NCI-H1417 treated with DMSO at 0.1 percent for 48 hours (cell line): Measurements from ENCODE around the gene CYP51A1.
"Not testable (repeated sequence)": the region's sequence is repeated elsewhere in the genome, so short reads cannot be mapped to it uniquely, and the experiment has no call there.

ENCODE experiments used
- DNase-seq: peaks from one replicate; lab custom pipeline; 2025; lab: John Stamatoyannopoulos, UW

The CYP51A1 gene

DNA sequence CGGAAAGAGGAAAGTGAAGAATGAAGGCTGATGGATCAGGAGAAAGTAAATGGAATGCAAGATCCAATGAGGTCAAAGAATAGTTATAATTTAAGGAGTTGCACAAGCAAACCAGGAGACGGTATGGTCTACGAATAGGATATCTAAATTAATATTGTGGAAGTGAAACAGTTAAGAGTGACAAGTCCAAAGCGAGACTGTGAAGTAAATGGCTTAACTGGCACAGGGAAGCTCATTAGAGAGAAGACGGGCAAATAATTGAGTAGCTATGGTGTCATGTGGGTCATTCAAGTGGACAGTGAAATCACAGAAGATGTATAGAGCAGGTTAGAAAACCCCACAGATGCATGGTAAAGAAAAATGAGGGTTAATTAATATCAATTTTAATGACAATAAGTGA, 3.2 kb downstream of the CYP51A1 start:
- DNase-seq = no peak

DNA sequence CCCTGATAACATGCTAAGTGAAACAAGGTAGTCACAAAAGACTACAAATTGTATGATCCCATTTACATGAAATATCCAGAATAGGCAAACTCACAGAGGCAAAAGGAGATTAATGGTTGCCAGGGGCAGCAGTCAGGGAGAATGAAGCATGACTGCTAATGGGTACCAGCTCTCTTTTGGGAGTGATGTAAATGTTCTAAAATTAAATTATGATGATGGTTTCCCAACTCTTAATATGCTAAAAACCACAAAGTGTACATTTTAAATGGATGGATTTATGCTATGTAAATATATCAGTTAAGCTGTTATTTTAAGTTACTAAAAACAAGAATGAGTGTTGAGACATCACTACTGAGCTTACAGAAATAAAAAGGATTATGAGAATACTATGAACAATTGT, 12.6 kb downstream of the CYP51A1 start:
- no peak for DNase-seq

DNA sequence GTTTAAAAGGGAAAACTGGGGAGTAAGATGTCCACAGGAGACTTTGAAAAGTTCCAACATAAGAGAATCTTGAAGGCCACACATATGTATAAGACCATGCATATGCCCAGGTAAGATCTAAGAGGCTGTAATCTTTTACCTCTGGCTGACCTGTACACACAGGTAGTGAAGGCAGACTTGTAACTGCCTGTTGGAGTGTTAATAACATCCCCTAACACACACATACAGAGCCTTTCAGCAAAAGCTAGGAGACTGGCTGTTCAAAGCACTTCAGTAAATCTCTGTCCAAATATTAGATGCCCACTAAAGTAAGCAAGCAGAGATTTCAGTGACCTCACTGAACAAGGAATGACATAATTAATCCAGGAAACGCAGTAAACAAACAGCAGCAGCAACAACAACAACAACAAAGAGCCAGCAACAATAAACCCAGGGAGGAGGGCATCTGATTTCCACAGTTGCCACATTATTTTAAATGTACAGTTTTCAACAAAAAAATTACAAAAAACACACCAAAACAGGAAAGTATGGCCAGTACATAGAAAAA, 15.0 kb downstream of the CYP51A1 start:
- DNase-seq = no peak

DNA sequence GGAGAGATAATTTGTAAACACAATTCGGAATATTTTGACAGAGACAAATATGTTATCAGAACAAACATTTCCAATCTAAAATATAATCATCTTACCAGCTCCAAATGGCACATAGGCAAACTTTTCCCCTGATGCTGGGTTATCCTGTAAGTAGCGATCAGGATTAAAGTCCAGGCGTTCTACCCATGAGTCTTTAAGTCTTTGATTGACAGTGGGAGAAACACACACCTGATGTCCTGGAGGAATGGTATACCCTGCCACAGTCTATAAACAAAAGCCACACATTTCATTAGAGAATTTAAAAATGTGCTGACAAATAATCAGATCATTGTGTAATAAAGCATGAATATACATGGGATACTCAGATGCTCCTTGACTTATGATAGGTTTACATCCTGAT, 17.3 kb downstream of the CYP51A1 start:
- DNase-seq = no peak

DNA sequence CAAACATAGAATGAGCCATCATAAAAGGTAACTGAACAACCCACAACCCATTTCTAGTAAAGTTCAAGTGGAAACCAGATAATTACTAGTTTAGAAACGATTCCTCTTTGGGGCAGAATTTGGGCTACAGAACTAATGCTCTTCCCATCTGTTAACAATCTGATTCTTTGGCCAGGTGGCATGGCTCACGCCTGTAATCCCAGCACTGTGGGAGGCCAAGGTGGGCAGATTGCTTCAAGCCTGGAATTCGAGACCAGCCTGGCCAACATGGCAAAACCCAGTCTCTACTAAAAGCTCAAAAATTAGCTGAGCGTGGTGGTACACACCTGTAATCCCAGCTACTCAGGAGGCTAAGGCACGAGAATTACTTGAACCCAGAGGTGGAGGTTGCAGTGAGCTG, 18.5 kb downstream of the CYP51A1 start:
- DNase-seq = no peak

DNA sequence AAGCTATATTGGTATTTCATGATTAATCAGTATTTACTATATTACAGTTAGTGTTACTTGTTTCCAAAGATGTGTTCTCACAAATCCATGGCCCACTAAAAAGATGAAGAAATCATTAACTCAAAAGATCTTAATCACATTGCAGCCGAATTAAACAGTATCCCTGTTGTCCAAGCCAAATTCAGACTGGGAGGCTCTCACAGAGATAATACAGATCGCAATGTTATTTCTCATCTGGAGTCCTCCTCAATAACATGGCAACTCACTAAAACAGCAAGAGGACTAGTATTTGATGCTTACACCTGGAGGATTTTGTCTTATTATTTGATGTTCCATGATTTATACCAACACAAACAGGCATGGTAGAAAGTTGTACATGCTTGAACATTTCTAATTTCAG, 23.4 kb downstream of the CYP51A1 start:
- no peak for DNase-seq

DNA sequence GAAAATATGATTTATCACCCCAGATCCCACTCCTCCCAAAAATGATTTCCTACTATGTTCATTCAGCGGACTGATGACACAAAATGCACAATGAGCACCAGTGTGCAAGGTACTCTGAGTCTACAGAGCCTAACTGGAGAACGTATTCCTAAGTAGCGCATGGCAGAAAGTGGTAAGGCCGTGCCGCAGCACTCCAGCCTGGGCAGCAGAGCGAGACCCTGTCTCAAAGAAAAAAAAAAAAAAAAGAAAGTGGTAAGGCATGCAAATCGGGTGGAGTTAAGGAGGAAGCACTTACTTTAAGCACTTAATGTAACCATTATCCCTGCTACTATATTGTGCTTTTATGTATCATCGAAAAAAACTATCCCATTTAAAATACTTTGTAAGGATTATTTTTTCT, 25.5 kb downstream of the CYP51A1 start:
- DNase-seq = no peak

DNA sequence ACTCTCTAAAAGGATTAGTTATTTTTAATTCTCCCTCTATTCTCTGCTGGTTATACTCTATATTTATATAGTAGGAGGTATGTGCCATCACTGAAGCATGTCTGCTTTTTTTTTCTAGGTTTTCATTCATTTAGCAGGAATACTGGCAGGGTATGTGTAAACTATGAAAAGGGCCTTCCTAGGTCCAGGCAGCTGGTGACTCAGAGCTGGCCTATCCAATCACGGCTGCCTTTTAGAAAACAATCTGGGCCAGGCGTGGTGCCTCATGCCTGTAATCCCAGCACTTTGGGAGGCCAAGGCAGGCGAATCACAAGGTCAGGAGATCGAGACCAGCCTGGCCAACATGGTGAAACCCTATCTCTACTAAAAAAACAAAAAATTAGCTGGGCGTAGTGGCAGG, 31.4 kb downstream of the CYP51A1 start:
- not testable (repeated sequence) for DNase-seq

DNA sequence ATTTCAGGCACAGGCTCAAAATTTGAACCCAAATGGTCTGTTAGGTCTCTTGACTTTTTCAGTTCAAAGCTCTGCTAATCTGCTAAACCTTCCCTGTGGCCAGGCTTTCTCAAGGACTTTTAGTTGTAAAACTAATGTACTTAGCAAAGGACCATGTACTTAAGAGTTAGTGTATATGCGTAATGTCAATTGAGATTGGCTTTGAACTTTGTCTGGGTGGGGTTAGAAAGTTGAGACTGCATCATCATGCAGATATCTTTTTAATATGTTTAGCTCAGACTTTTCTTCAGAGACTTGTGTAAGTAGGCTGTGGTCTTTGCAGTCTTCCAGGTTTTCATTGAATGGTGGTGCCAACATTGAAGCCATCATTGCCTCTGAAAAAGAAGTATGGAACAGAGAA, 33.7 kb downstream of the CYP51A1 start:
- no peak for DNase-seq

DNA sequence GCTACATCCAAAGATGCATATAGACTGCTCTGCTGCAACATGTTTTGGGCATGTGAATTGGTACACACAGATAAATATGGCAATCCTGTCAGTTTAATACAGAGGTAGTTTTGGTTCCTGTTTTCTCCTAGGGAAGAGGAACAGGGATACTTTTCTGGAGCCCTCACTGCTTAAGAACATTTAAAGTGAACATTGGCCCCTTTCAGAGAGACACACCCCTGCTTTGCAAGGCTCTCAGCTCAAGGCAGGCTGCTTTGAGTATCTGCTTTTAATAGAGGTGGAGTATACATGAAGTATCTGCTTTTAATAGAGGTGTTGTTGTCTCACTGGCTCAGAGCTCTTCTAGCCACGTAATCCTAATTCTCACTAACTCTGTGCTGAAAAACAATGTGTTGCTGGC, 38.9 kb downstream of the CYP51A1 start:
- no peak for DNase-seq

DNA sequence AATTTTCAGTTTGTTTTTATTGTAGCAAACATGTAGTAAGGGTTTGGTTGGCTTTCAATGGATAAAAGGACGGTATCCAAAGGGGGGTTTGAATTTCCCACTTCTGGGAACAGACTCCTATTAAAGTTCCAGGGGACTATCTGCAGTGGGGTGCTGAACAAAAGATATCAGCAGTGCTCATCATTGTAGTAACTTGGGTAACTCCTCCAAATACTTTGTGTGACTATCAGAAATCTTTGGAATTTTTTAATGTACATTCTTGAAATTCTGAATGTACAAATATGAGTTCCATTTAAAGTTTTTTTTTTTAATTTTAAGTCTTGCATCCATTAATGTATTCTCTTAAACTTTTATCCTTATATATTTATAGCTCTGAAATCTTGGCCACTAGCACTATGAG, 42.1 kb downstream of the CYP51A1 start:
- no peak for DNase-seq

DNA sequence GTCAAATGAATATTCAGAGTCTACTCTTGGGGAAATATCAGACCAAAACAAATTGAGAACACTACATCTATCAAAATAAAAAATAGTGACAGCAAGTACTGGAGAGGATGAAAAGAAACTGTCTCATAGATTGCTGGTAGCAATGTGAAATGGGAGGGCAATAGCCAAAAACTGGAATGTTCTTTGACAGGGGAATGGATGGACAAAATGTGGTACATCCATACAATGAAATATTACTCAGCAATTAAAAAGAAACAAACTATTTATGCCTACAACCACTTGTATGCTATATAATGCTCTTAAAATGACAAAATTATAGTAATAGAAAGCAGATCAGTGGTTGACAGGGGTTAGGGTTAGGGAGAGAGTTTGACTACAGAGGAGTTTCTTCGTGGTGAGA, 46.0 kb downstream of the CYP51A1 start:
- no peak for DNase-seq

DNA sequence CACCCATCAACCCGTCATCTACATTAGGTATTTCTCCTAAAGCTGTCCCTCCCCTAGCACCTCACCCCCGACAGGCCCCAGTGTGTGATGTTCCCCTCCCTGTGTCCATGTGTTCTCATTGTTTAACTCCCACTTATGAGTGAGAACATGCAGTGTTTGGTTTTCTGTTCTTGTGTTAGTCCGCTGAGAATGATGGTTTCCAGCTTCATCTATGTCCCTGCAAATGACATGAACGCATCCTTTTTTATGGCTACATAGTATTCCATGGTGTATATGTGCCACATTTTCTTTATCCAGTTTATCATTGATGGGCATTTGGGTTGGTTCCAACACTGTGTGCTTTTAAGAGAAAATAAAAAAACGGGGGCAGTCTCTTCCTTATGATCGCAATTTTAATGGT, 50.4 kb downstream of the CYP51A1 start:
- not testable (repeated sequence) for DNase-seq

DNA sequence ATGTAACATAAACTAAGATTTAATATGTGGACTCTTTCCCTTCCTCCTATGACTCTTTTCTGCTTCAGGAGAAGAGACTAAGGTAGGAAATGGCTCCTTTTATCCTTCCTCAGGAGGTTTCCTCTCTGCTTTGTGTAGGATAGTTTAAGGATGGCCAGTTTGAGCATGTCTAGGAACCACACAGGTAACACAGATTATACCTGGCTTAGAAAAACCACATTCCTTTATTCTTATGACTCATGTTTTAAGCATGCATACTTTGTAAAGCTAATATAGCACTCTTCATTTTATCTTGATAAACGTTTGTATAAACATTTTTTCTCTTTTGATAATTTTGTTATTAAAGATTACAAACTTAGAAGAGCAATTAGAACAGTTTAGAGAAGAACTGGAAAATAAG, 57.8 kb downstream of the CYP51A1 start:
- no peak for DNase-seq

DNA sequence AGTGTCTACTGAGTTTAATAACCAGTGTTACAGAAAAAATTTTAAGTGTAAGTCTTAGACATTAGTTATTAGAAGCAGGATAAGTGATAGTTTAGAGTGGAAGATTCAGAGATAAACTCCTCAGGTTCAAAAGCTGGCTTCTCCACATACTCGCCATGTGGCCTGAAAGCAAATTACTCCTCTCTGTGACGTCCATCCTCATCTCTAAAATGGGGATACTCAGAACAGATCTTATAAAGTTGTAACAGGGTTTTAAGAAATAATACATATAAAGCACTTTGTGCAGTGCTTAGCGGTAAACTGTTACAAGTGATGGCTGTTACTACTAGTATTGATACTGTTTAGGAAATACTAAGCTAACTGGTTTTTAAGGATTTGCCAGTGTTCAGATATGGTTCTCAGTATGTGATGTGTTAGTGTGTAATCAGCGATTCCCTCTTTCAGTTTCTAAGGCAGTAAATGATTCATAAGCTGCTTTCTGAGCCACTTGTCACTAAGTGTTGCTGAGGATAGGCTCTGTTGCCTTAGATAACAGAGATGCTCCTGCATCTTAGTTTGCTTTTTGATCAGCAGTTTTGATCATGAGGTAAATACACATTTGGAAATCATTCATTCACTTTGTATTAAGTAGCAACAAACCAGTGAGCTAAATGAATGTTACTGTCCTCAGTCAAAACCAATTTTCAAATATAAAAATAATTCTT, 58.7 kb downstream of the CYP51A1 start:
- no peak for DNase-seq

DNA sequence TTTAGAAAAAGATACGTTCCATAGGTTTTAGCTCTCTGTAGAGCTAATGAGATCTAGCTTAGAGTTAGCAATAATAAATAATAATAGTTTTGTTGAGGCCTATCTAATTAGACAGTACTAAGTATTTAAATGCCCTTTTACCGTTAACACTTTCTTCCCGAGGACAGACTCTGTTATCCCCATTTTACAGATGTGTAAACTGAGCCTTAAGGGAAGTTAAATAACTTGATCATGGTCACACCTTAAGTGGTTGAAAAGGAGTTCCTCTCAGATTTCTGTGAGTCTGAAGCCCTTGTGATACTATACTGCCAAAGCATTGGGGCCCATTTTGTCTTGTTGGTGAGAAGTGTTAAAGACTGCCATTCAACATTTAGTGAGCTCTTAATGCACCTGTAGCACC, 61.6 kb downstream of the CYP51A1 start:
- DNase-seq = no peak

DNA sequence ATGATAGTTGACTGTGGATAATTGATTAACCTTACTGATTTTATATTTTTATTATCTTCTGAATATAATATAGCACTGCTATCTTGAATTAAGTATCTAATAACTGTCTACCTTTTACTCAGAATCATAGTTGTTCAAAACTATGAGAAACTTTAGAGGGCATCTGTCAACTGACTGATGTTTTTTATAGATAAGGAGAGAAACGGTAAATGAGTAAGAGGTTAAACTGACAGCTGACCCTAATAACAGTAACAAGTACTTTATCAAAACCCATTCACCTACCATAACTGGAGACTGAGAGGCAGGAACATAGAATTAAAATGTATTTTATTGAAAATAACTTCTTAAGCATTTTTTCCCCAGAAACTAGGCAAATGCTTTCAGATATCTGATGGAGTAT, 62.2 kb downstream of the CYP51A1 start:
- DNase-seq = no peak

DNA sequence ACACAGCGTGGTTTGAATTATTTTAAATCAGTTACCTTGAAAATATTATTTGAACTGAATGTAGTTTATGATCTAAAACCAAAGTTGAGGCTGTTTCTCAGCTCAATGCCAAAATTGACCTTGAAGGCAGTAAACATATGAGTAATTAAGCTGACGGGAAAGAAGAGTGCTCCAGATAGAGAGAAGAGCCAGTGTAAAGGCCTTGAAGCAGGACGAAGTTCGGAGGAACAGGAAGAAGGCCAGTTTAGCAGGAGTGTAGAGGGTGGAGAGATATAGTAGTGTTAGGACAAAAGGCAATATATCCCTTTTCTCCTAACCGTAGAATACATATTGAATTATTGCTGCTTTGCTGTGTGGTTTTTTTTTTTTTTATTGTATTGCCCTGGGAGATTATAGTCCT, 63.2 kb downstream of the CYP51A1 start:
- DNase-seq = no peak

DNA sequence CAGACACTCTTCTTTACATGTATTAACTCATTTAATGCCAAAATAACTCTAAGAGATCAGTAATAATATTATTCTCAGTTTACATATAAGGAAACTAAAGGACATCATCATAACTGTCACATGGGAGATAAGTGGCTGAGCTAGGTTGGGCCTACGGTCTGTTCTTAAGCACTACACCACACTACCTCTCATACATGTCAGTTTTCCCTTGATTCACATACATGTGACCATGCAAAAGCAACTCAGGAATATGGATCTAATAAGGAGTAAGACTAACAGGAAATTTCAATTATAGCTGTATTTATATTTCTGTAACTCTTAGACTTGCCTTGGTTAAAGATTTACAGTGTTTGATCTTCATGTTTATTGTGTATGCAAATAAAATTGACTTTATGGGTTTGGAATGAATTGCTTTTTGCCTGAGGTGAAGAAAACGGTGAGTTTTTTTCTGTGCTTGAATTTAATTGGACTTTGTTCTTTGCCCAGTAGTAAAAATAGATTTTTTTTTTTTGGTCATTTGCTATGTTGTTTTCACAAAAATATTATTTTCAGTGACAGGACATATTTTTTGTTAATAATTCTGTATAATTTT, 69.7 kb downstream of the CYP51A1 start:
- DNase-seq = no peak
